NB4 (cell line): ENCODE measurements around the gene DNAJC24.

ENCODE experiments used
- MYC ChIP-seq: IDR thresholded peaks from 2 replicates; pipeline ENCODE4 v1.6.1; 2011; ENCODE audit warnings: low read depth, low read length
- POLR2A ChIP-seq: IDR thresholded peaks from 2 replicates; pipeline ENCODE4 v1.6.1; 2011; ENCODE audit warnings: mild to moderate bottlenecking; ENCODE audit not compliant: insufficient read length; ENCODE audit errors: extremely low read depth
- TF ChIP-seq, protein P1 (sequence below): IDR thresholded peaks from one replicate; pipeline ENCODE4 v1.5.1; 2012; ENCODE audit warnings: low read depth, low read length

DNA sequence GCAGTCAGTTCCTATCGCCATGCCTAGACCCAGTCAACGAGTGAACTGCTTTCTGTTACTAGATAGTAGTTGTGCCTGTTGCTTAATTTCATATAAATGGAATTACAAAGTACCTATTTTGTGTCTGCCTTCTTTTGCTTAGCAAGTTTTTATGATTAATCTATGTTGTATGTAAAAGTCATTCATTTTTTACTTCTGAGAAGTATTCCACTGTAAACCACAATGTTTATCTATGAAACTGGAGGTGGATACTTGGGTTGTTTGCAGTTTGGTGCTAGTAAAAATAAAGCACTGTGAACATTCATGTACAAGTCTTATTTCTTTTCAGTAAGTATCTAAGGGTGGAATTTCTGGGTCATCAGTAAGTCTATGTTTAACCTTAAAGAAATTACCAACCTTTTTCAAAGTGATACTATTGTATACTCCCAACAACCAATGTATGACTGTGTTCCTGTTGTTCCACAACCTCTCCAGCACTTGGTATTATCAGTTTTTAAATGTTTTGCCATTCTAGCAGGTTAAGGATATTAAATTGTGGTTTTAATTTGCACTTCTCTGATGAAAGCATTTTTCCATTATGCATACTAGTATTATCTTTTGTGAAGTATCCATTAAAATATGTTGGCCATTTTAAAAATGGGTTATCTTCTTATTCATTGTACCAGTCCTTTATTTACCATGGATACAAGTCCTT lies 68.2 kb downstream of the DNAJC24 start:
- TF ChIP-seq, protein P1, sequence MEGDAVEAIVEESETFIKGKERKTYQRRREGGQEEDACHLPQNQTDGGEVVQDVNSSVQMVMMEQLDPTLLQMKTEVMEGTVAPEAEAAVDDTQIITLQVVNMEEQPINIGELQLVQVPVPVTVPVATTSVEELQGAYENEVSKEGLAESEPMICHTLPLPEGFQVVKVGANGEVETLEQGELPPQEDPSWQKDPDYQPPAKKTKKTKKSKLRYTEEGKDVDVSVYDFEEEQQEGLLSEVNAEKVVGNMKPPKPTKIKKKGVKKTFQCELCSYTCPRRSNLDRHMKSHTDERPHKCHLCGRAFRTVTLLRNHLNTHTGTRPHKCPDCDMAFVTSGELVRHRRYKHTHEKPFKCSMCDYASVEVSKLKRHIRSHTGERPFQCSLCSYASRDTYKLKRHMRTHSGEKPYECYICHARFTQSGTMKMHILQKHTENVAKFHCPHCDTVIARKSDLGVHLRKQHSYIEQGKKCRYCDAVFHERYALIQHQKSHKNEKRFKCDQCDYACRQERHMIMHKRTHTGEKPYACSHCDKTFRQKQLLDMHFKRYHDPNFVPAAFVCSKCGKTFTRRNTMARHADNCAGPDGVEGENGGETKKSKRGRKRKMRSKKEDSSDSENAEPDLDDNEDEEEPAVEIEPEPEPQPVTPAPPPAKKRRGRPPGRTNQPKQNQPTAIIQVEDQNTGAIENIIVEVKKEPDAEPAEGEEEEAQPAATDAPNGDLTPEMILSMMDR = no peak
- TF ChIP-seq MYC (no peak), POLR2A (no peak)
